Measurements from ENCODE around the gene AFM.

DNA sequence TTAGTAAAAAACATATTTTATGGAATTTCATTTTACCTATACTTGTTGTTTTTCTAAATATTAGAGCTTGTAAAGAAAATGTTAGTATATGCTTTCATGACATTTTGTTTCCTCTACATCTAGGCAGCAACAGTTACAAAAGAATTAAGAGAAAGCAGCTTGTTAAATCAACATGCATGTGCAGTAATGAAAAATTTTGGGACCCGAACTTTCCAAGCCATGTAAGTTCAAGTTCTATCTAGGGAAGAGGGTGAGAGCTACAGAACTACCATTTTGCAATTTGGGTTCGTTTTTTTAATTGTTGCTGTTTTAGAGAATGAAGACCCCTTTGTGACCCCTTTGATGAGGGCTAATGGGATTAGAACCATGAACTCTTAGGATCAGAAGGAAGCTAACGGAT, 38.3 kb upstream of the AFM start:
- no peak for TF ChIP-seq EZH2 (IDR thresholded peaks at IDR 0.05; ENCODE audit: borderline replicate concordance, insufficient read depth, low read depth, low read length, poor library complexity, severe bottlenecking)
- TF ChIP-seq, protein P1, sequence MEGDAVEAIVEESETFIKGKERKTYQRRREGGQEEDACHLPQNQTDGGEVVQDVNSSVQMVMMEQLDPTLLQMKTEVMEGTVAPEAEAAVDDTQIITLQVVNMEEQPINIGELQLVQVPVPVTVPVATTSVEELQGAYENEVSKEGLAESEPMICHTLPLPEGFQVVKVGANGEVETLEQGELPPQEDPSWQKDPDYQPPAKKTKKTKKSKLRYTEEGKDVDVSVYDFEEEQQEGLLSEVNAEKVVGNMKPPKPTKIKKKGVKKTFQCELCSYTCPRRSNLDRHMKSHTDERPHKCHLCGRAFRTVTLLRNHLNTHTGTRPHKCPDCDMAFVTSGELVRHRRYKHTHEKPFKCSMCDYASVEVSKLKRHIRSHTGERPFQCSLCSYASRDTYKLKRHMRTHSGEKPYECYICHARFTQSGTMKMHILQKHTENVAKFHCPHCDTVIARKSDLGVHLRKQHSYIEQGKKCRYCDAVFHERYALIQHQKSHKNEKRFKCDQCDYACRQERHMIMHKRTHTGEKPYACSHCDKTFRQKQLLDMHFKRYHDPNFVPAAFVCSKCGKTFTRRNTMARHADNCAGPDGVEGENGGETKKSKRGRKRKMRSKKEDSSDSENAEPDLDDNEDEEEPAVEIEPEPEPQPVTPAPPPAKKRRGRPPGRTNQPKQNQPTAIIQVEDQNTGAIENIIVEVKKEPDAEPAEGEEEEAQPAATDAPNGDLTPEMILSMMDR (IDR thresholded peaks at IDR 0.05), result no peak
